Measurements from ENCODE around the gene KAT5. TPM values are rescaled to one million over a fixed set of nuclear protein-coding genes. Genes with fewer than 3 reads are reported as not detected.
"Not testable (repeated sequence)": the region's sequence is repeated elsewhere in the genome, so short reads cannot be mapped to it uniquely, and the experiment has no call there.

Gene KAT5
- total RNA-seq, 2 donors from 2014 or later = 29.7 to 50.1 TPM

DNA sequence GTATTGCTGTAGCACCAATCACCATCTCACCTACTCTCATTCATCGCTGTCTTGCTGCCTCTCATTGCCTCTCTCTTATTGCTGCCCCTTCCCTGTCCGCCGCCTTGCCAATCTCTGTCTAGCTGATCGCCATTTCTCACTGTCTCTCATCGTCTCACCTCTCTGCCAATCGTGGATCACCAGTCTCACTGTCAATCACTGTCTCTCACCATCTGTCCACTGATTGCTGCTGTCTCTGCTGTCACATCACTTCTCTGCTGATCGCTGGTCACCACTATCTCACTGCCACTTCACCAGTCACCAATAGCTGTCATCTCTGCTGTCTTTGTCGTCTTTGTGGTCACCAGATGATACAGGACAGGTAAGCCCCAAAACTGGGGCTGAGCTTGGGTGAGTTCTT lies 29.1 kb downstream of the KAT5 start:
- Histone ChIP-seq H3K27me3 (no peaks in the 10 kb centered on the region), H3K9me3 (no peaks in the 10 kb centered on the region), H3K4me3 (no peak overlapping the region), H3K4me1 (no peaks in the 10 kb centered on the region), H3K36me3 (no peaks in the 10 kb centered on the region), H3K27ac (no peak overlapping the region)
- TF ChIP-seq, protein P1, sequence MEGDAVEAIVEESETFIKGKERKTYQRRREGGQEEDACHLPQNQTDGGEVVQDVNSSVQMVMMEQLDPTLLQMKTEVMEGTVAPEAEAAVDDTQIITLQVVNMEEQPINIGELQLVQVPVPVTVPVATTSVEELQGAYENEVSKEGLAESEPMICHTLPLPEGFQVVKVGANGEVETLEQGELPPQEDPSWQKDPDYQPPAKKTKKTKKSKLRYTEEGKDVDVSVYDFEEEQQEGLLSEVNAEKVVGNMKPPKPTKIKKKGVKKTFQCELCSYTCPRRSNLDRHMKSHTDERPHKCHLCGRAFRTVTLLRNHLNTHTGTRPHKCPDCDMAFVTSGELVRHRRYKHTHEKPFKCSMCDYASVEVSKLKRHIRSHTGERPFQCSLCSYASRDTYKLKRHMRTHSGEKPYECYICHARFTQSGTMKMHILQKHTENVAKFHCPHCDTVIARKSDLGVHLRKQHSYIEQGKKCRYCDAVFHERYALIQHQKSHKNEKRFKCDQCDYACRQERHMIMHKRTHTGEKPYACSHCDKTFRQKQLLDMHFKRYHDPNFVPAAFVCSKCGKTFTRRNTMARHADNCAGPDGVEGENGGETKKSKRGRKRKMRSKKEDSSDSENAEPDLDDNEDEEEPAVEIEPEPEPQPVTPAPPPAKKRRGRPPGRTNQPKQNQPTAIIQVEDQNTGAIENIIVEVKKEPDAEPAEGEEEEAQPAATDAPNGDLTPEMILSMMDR (IDR thresholded peaks at IDR 0.05) = no peak
- no peak for DNase-seq (ENCODE audit: low spot score)

DNA sequence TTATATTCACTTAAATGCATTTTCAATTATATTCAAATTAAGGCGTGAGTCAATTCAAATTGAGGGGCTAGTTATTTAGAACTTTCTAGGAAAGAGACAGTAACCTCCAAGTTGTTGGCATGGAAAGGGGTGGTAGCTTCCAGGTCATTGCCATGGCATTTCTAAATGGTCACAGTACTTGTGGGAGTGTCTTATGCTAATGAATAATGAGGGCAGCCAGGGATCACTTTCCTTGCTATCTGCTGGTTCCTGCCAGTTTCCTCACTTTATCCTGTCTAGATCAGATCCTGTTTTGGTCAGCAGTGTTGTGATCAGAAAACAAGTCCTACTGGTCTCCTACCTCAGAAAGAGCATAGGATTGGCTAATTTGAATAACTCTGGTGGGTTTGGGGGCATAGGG lies 30.3 kb downstream of the KAT5 start:
- Histone ChIP-seq H3K27me3 (no peaks in the 10 kb centered on the region), H3K36me3 (no peaks in the 10 kb centered on the region), H3K9me3 (no peaks in the 10 kb centered on the region), H3K4me3 (no peak overlapping the region), H3K4me1 (no peaks in the 10 kb centered on the region), H3K27ac (no peak overlapping the region)
- TF ChIP-seq, protein P1 (IDR thresholded peaks at IDR 0.05) = no peak
- DNase-seq (ENCODE audit: low spot score) = no peak

DNA sequence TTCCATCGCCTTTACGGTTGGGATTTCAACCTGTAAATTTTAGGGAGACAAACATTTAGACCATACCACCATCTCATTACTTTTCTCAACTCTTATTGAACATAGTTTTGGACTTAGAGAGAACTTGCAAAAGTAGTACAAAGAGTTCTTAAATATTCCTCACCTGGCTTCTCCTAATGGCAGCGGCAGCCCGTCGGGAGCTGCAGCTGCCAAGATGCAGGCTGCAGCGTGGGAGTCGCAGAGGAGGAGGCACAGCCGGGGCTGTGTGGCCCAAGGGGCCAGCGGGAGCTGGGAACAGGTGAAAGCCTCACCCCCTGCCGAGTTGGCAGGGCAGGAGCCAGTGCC lies 31.6 kb downstream of the KAT5 start:
- no peak overlapping the region for H3K27ac ChIP-seq
- TF ChIP-seq, protein P1 (IDR thresholded peaks at IDR 0.05) = no peak
- H3K9me3 ChIP-seq = no peaks in the 10 kb centered on the region
- no peaks in the 10 kb centered on the region for H3K27me3 ChIP-seq
- H3K4me1 ChIP-seq = no peaks in the 10 kb centered on the region
- no peaks in the 10 kb centered on the region for H3K36me3 ChIP-seq
- H3K4me3 ChIP-seq = no peak overlapping the region
- no peak for DNase-seq (ENCODE audit: low spot score)

DNA sequence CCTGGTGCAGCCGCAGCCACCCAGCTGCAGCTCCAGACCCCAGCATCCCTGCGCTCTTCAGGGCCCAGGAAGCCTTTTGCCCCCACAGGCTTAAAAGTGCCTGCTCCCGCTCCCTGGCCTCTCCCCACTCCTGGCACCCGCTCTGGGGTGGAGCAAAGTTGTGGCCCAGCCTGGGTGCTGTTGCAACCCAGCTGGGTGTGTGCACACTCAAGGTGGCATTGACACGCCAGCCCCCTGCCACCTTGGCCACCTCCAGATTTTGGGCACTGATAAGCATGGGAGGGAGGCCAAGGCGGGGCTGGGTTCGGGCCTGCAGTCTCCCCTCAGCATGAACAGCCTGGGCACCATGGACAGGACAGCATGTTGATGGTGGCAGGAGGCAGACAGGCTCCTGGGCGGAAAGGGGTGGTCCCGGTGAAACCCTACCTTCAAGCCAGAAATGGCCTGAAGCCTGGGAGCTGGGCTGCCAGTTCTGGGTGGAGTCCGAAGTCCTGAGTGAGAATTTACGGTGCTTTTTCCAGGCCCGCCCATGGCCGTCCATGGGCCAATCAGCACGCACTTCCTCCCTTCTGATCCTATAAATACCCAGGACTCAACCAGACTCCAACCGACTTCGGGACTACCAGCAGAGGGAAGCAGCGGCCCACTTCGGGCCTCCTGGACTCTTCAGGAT lies 32.1 kb downstream of the KAT5 start:
- Histone ChIP-seq H3K4me3 (no peak overlapping the region), H3K4me1 (no peaks in the 10 kb centered on the region), H3K36me3 (no peaks in the 10 kb centered on the region), H3K27me3 (no peaks in the 10 kb centered on the region), H3K9me3 (no peaks in the 10 kb centered on the region), H3K27ac (no peak overlapping the region)
- TF ChIP-seq, protein P1 (IDR thresholded peaks at IDR 0.05) = peak in 1 of 2 donors; percentile 14
- no peak for DNase-seq (ENCODE audit: low spot score)

DNA sequence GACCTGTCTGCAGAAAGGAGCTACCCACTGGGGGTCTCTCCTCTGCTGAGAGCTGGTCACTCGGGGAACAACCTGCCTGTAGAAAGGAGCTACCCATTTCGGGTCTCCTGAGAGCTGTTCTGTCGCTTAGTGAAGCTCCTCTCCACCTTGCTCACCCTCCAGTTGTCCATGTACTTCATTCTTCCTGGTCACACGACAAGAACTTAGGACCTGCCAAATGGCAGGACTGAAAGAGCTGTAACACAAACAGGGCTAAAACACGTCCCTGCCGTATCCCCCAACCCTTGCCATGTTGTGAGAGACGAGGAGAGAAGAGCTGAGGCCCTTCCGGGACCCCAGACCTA lies 32.6 kb downstream of the KAT5 start:
- TF ChIP-seq, protein P1 (IDR thresholded peaks at IDR 0.05) = no peak
- Histone ChIP-seq H3K4me1 (no peaks in the 10 kb centered on the region), H3K36me3 (no peaks in the 10 kb centered on the region), H3K4me3 (no peak overlapping the region), H3K27me3 (no peaks in the 10 kb centered on the region), H3K9me3 (no peaks in the 10 kb centered on the region), H3K27ac (no peak overlapping the region)
- DNase-seq (ENCODE audit: low spot score) = no peak

DNA sequence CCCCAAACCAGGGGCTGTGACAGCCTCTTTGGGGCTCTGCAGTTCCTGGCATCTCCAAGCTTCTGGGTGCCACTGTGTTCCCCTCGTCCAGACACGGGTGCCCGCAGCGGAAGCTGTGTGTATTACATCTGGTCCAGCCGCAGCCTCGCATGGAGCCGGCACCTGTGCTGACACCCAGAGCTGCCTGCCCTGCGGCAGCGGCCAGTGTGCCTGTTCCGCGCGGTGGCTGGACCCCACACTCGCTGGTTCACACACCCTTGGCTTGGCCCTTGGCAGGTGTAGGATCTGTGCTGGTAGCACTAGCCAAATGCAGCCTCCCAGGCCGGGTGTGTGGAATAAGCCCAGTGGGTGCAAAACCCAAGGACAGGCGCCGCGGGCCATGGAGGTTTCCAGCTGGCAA lies 33.0 kb downstream of the KAT5 start:
- H3K27me3 ChIP-seq = no peaks in the 10 kb centered on the region
- TF ChIP-seq, protein P1 (IDR thresholded peaks at IDR 0.05) = no peak
- H3K9me3 ChIP-seq = no peaks in the 10 kb centered on the region
- H3K4me1 ChIP-seq = no peaks in the 10 kb centered on the region
- H3K4me3 ChIP-seq = no peak overlapping the region
- no peak for DNase-seq (ENCODE audit: low spot score)
- H3K36me3 ChIP-seq = no peaks in the 10 kb centered on the region
- no peak overlapping the region for H3K27ac ChIP-seq

DNA sequence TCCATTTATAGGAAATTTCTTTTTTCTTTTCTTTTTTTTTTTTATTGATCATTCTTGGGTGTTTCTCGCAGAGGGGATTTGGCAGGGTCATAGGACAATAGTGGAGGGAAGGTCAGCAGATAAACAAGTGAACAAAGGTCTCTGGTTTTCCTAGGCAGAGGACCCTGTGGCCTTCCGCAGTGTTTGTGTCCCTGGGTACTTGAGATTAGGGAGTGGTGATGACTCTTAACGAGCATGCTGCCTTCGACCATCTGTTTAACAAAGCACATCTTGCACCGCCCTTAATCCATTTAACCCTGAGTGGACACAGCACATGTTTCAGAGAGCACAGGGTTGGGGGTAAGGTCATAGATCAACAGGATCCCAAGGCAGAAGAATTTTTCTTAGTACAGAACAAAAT lies 50.1 kb downstream of the KAT5 start:
- not testable (repeated sequence) for H3K9me3 ChIP-seq; DNase-seq (ENCODE audit: low spot score); H3K4me3 ChIP-seq; H3K27ac ChIP-seq; H3K36me3 ChIP-seq; H3K4me1 ChIP-seq; H3K27me3 ChIP-seq

DNA sequence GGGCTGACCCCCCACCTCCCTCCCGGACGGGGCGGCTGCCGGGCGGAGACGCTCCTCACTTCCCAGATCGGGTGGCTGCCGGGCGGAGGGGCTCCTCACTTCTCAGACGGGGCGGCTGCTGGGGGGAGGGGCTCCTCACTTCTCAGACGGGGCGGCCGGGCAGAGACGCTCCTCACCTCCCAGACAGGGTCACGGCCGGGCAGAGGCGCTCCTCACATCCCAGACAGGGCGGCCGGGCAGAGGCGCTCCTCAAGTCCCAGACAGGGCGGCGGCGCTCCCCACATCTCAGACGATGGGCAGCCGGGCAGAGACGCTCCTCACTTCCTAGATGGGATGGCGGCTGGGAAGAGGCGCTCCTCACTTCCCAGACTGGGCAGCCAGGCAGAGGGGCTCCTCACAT lies 50.8 kb downstream of the KAT5 start:
- not testable (repeated sequence) for H3K27ac ChIP-seq; H3K4me1 ChIP-seq; H3K36me3 ChIP-seq; DNase-seq (ENCODE audit: low spot score); H3K27me3 ChIP-seq; H3K4me3 ChIP-seq; H3K9me3 ChIP-seq
